ENCODE results near the gene CAMK1D. TPM values are rescaled to one million over a fixed set of nuclear protein-coding genes. Genes with fewer than 3 reads are reported as not detected.

The CAMK1D gene
- polyA plus RNA-seq, 12 donors: 1.6 to 16.1 (median 3.5) TPM; not detected in 1

DNA sequence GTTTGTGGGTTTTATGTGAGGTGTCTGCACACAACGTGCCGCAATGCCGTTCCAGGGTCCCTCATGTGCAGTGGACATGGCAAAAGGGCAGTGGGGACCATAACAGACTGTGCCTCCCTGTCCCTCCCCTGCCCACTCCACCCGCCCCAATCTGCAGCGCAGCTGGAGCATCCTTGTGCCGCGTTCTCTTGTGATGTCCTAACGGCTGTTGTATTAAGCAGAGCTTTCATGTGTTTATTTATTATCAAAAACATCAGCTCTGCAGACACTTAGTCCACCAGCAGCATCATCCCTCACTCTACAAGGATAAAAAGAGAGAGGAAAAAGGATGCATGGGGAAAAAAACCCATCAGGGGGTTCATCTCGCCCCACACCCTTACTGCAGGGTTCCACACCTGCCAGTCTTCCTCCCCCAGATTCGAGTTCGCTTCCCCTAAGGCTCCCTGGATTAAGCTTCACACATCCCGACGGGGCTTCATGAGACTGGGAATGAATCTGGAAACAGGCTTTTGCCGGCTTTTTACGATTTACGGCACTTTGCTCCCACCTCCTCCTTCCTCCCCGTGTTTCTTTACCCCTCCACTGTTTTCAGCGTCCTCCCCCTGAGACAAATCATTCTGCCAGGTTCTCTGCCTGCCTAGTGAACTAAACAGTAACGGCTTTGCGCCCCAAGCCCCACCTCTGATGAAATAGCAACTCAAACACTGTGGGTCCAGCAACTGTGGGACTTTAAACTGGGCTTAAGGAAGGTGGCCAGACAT is 301.4 kb downstream of the CAMK1D start:
- DNase-seq: no peak

- DNase-seq: no peak
Measured at GRCh38 chr10:12655940-12656339, 306.6 kb downstream of the CAMK1D start.

DNA sequence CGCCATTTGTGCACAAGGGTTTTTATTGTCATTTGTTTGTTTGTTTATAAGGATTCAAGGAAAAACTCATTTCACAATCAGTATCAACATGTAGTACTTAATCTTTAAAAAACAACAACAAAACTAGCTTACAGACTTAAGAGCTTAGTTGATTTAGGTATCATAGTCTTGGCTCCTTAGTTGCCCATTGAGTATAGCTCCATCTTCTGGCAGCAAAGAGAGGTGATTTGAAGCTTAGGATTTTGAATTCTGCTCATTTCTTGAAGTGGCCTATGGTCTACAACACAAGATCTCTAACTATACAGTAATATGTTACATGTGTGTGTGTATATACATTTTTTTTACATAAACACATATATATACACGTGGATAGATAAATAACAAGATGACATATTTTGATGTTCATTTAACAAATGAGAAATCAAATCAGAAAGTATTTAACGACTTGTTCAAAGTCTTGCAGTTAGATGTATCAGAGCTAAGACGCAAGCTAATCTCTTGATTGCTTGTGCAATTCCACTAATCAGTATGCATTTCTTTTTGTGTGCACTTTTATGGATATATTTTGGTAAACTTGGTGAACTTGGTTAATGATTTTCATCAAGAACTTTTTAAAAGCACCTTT is 307.3 kb downstream of the CAMK1D start:
- DNase-seq: no peak

DNA sequence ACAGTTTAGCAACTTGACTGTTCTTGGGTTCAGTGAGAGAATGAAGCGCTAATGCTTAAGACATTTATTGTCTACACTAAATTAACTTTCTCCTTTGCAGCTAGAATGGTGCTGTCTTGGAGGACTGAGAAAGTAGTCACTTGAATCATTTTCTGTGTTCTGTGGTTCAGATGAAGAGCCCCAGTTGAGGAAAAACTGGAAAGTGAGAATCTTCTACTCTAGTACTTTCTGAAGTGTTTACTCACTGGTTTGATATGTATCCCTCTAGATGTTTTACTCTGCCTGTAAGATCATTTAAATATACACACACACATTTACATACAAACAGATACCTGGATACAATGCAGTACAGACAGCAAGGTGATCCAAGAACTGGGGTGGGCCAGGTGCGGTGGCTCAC is 308.1 kb downstream of the CAMK1D start:
- DNase-seq: no peak

- DNase-seq: no peak
Measured at GRCh38 chr10:12658526-12658925, 309.2 kb downstream of the CAMK1D start.

DNA sequence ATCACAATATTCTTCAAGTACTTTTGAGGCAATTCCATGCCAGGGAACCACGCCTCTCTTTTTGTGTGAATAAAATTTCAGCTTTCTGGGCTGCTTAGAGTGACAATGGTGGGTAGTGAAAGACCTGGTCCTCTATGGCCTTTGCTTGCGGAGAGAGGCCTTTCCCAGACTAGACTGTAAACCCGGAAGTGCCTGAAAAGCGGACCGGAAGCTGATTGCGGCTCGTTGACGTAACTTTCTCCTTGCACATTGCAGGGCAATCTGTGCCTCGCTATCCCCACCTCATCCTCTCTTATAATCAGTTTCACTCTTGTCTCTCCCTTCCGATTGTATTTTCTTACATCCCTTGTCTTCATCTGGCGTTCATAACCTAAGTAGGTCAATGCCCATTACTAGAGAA is 310.4 kb downstream of the CAMK1D start:
- no peak for DNase-seq

DNA sequence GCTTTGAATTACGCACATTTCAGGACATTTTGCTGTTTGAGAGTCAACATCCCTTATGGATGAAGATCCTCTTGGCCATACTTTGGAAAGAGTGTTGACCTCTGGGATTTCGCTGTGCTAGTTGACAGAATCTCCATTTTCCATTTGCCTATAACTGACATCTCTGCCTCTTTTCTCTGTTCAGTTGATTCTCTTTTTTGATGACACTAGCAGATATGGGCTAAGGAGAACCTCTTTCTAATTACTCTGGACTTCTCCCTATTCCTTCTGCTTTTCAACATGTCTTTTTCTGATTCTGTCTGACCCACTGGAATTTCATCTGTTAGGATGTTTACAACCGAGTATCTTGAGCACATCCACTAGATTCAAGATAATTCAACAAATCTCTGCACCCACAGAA is 311.5 kb downstream of the CAMK1D start:
- no peak for DNase-seq

- DNase-seq: no peak
Measured at GRCh38 chr10:12661671-12662070, 312.3 kb downstream of the CAMK1D start.

DNA sequence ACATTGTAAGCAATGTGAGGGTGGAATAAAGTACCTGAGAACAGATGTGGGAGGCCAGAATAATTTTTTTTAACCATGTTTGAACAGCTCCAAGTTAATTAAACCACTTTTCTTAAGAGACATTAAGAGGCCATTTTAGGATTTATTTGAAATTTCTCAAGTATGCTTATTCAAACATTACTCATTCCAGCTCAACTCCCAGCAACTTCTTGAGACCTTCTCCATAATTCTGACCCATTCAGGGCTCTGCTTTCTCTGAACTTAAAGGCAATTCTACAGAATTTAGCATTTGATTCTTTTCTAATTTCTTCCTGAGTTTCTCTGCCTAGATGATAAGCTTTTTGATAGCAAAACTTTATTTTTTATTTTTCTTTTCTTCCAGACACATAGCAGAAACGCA is 314.5 kb downstream of the CAMK1D start:
- DNase-seq: no peak

DNA sequence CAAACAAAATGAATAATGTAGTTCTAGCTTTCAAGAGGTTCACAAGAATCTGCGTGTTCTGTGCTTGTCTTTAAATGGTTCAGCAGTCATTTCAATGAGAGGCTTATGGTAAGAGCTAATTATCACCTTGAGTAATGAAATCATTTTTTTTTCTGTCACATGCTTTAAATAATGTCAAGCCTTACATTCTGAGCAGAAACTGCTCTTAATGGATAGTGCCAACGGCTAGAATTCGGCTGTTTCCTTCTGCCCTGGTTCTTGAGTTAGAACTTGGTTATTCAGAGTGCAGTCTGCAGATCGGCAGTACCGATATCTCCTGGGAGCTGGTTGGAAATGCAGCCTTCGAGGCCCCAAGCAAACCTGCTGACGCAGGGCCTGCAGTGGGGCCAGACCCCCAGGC is 316.2 kb downstream of the CAMK1D start:
- DNase-seq: no peak

GRCh38 chr10:12667052-12667451 is 317.7 kb downstream of the CAMK1D start:
- DNase-seq: no peak

DNA sequence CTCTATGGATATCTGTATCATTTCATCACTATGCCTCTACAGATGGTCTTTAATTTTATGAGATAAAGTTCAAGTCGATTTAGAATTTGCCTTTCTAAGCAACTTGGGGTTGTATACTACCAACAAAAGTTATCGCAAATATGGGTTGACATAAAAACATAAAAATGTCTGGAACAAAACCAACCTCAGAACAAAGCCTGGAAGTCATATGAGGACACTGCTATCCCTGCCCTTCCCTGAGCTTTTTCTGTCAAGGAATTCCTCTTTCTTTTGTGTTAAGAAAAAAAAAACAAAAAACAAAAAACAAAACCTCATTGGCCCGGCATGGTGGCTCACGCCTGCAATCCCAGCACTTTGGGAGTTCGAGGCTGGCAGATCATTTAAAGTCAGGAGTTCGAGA is 319.3 kb downstream of the CAMK1D start:
- no peak for DNase-seq

GRCh38 chr10:12670004-12670403 is 320.7 kb downstream of the CAMK1D start:
- DNase-seq: no peak

GRCh38 chr10:12675186-12675585 is 325.8 kb downstream of the CAMK1D start:
- no peak for DNase-seq

- no peak for DNase-seq
Measured at GRCh38 chr10:12679636-12680035, 330.3 kb downstream of the CAMK1D start.

- no peak for DNase-seq
Measured at GRCh38 chr10:12681252-12681651, 331.9 kb downstream of the CAMK1D start.

- DNase-seq: no peak
Measured at GRCh38 chr10:12684784-12685183, 335.4 kb downstream of the CAMK1D start.

- DNase-seq: no peak
Measured at GRCh38 chr10:12685261-12686058, 336.1 kb downstream of the CAMK1D start.

DNA sequence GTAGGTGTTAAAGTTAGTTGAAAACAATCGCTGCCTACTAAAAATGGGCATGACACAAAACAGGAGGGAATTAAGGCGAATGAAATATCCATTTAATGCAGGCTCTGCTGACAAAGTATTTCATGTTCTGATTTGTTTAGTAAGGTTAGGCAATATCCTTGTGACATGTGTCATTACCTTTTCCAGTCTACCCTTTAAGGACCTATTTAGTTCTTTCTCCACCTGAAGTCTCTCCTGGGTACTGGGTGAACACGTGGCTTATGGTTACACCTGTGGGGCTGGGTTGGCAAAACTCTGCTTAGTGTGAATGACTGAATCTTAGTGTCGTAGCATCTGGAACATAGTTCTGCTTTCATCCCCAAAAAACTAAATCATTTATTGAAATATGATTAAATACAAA is 338.6 kb downstream of the CAMK1D start:
- DNase-seq: no peak

GRCh38 chr10:12689893-12690292 is 340.5 kb downstream of the CAMK1D start:
- no peak for DNase-seq

- no peak for DNase-seq
Measured at GRCh38 chr10:12690525-12691126, 341.3 kb downstream of the CAMK1D start.

DNA sequence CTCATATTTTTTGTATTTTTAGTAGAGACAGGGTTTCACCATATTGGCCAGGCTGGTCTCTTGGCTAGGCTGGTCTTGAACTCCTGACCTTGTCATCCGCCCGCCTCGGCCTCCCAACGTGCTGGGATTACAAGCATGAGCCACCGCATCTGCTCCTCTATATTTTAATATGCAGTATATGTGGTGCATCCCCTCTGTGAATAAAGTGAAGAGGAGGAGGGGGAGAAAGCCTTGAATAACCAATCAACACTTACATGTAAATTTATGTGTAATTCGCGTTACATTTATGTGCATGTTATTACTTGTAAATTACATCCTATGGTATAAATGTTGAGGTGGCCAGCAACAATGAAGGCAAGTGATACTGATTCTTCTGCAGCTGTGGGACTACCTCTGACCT is 342.2 kb downstream of the CAMK1D start:
- no peak for DNase-seq
